HG03196 (cell line): ENCODE results near the gene NLGN1.

Experiments used
- ATAC-seq: cut with Tn5 transposase; IDR thresholded peaks from one replicate; pipeline ENCODE4 v1.9.1; 2021; ENCODE audit not compliant: unreplicated experiment

Gene NLGN1

GRCh38 chr3:173708191-173708590, 310.6 kb downstream of the NLGN1 start:
- no peak for ATAC-seq

- ATAC-seq: no peak
These were observed 311.5 kb downstream of the NLGN1 start for GRCh38 chr3:173709026-173709425.

- ATAC-seq: no peak
These were observed 314.1 kb downstream of the NLGN1 start for GRCh38 chr3:173711619-173712018.

GRCh38 chr3:173719585-173719984, 322.0 kb downstream of the NLGN1 start:
- ATAC-seq: no peak

GRCh38 chr3:173725507-173725906, 328.0 kb downstream of the NLGN1 start:
- no peak for ATAC-seq

- no peak for ATAC-seq
These were observed 332.8 kb downstream of the NLGN1 start for GRCh38 chr3:173730391-173730790.

- ATAC-seq: no peak
These were observed 334.7 kb downstream of the NLGN1 start for GRCh38 chr3:173732237-173732636.

GRCh38 chr3:173733029-173733652, 335.6 kb downstream of the NLGN1 start:
- ATAC-seq: no peak

GRCh38 chr3:173734473-173734872, 336.9 kb downstream of the NLGN1 start:
- no peak for ATAC-seq

GRCh38 chr3:173734895-173735294, 337.4 kb downstream of the NLGN1 start:
- no peak for ATAC-seq

- ATAC-seq: no peak
These were observed 338.3 kb downstream of the NLGN1 start for GRCh38 chr3:173735841-173736240.

- ATAC-seq: no peak
These were observed 339.7 kb downstream of the NLGN1 start for GRCh38 chr3:173737167-173737808.

- no peak for ATAC-seq
These were observed 342.2 kb downstream of the NLGN1 start for GRCh38 chr3:173739726-173740125.

- ATAC-seq: no peak
These were observed 344.9 kb downstream of the NLGN1 start for GRCh38 chr3:173742491-173742890.

- no peak for ATAC-seq
These were observed 345.6 kb downstream of the NLGN1 start for GRCh38 chr3:173743111-173743510.

- ATAC-seq: no peak
These were observed 346.0 kb downstream of the NLGN1 start for GRCh38 chr3:173743516-173743915.

- no peak for ATAC-seq
These were observed 346.9 kb downstream of the NLGN1 start for GRCh38 chr3:173744479-173744878.

GRCh38 chr3:173744895-173745294, 347.4 kb downstream of the NLGN1 start:
- no peak for ATAC-seq

- ATAC-seq: no peak
These were observed 348.6 kb downstream of the NLGN1 start for GRCh38 chr3:173745952-173746682.

- ATAC-seq: no peak
These were observed 349.9 kb downstream of the NLGN1 start for GRCh38 chr3:173747427-173747826.

- no peak for ATAC-seq
These were observed 350.6 kb downstream of the NLGN1 start for GRCh38 chr3:173748105-173748504.

GRCh38 chr3:173750095-173750494, 352.6 kb downstream of the NLGN1 start:
- ATAC-seq: no peak
